ENCODE data around the gene NR5A1. TPM values are rescaled to one million over a fixed set of nuclear protein-coding genes. Genes with fewer than 3 reads are reported as not detected.

Gene NR5A1
- total RNA-seq, 1 experiment from 2014 or later = 0.28 TPM

DNA sequence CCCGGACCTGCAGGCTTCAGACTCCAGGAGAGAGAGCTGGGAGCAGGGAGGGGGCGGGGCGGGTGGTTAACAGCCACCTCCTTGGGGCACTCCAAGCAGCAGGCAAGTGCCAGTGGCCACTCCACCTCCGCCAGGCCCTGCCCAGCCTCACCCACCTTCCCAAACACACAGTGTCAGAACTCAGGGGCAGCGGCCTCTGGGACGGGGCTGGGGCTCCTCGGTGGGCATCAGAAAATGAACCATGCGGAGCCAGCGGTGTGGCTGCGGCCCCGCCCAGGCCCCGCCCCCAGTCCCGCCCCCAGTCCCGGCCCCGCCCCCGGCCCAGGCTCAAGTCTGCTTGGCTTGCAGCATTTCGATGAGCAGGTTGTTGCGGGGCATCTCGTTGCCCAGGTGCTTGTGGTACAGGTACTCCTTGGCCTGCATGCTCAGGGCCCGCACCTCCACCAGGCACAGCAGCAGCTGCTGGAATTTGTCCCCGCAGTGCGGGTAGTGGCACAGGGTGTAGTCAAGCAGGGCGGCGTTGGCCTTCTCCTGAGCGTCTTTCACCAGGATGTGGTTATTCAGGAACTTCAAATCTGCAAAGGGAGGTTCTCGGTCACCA is 24.7 kb downstream of the NR5A1 start:
- DNase-seq (ENCODE audit: low spot score) = peak; percentile 82

DNA sequence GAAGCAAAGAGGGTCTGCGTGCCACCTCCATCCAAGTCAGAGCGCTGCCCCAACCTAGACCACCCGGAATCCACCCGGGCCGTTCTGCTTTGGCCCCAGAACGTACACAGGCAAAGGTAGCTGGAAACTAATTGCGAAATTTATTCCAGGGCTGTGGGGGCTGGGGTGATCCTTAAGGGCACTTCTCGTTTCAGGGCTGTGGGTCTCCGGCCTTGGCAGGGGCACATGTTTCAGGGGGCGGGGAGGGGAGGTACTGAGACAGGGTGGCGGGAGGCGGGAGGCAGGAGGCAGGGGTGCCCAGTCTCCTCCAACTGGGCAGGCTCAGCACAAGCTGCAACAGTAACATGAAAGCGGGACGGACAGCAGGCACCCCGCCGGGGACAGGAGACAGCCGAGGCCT is 26.1 kb downstream of the NR5A1 start:
- no peak for DNase-seq (ENCODE audit: low spot score)

DNA sequence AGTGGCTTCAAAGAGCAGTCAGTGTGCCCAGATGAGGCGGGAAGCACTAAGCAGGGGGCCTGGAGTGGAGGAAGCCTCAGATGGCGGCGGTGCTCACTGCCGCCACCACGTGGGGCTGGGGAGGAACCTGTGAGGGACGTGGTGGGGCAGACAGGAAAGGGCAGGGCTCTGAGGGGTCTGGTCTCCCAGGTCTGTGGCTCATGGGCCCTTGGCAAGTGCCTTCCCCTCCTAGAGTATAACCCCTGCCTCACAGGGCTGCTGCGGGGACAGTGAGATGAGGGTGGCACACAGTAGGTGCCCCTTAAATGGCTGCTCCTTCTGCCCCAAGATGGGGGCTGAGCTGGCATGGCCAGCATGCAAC is 26.6 kb downstream of the NR5A1 start:
- peak; percentile 33 for DNase-seq (ENCODE audit: low spot score)

DNA sequence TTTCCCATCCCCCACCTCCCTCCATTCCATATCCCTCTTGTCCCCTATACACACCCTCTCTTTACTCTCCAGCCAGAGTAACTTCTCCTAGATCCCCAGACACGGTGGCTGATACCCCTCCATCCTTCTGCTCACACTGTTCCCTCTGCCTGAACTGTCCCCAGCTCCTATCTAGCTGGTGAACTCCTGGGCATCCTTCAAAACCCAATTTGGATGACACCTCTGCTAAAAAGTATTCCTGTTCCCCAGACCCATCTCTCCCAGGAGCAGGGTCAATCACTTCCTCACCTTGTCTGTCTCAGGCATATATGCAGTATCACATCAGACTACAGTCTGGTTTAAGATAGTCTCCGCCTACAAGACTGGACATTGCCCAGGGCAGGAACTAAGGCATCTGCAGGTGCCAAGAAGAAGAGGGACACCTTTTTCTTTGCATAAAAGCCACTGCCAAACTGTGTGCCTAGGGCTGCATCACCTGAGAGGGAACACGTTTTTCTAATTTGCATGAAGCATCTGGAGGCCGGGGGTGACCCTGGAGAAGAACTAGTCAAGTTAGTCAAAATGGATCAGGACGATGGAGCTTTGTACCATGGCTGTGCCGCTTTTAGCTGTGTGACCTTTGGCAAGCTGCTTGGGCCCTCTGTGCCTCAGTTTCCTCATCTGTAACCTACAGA is 27.1 kb downstream of the NR5A1 start:
- no peak for DNase-seq (ENCODE audit: low spot score)

DNA sequence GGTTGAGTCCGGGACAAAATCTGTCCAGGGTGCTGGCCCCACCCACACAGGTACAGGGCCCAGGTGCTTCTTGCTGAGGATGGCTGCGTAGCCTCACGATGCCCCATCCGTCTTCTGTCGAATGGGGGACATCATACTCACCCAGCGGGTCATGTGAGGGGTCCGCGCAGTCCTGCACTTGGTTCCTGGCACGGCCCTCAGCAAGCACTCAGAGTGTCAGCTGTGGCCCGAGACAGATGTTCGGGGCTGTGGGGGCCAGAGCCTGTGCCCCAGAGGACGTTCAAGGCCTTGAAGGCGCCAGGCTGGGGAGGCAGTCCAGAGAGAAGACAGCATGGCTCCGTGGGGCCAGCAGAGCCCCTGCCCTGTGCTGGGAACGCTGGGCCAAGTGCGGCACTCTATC is 27.8 kb downstream of the NR5A1 start:
- no peak for DNase-seq (ENCODE audit: low spot score)

DNA sequence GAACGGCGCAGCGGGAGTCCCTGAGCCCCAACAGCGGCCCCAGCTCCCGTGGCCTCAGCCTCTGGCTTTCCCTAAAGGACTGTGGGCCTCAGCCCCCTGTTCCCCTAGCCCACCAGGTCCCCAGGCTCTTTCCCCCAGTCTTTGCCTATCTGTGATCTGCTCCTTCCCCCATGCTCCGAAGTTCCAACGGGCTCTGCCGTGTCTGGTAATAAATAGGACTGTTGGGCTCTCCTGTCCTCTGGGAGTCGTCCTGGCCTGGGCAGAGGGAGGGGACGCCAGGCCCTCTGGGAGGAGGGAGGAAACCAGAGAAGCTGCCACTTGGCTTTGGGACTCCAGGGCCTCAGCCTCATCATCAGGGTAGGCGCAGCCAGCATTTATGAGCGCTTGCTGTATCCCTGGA is 28.8 kb downstream of the NR5A1 start:
- no peak for DNase-seq (ENCODE audit: low spot score)

DNA sequence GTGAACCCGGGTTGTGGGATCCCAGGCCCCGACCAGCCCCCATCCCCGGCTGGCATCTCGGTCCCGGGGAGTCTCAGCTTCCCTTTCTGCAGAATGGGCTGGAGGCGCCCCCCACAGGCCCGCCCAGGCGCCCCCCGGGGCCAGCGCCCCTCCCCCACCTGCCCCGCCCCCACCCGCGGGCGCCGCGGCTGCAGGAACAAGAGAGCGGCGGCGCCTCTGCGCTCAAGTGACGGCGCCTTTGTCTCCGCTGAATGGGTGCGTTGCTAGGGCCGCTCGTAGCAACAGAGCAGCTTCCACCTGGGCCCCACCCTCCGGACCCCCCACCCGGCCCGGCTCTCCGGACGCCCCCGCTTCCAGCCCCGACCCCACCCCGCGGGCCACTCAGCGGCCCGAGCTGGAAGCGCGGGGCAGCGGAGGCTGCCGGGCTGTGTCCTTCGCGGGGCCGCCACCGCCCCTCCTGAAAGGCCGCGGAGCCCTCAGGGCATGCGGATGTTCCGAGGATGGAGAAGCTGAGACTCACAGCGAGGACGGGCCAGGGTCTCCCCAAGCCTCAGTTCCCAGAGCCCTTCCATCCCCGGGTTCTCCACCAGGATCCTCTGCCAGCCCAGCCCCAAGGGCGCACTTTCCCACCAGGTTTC is 29.4 kb downstream of the NR5A1 start:
- DNase-seq (ENCODE audit: low spot score) = no peak

DNA sequence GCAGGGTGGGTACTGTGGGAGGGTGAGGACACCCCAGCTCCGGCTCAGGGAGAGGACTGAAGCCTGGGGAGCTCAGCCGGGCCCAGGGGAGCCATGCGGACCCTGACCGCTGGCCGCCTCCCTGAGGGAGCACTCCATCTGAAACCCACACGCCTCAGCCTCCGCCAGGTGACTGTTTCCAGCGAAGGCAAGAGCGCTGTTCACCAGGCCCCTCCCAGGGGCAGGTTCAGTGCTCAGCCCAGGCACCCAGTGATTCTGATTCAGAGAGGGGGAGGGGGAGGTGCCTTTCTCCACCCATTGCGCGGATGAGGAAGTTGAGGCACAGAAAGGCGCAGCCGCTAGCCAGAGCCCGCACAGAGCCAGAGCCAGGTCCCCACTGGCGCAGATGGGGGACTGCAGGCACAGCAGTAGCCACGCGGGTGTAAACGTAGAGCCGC is 30.0 kb downstream of the NR5A1 start:
- no peak for DNase-seq (ENCODE audit: low spot score)

DNA sequence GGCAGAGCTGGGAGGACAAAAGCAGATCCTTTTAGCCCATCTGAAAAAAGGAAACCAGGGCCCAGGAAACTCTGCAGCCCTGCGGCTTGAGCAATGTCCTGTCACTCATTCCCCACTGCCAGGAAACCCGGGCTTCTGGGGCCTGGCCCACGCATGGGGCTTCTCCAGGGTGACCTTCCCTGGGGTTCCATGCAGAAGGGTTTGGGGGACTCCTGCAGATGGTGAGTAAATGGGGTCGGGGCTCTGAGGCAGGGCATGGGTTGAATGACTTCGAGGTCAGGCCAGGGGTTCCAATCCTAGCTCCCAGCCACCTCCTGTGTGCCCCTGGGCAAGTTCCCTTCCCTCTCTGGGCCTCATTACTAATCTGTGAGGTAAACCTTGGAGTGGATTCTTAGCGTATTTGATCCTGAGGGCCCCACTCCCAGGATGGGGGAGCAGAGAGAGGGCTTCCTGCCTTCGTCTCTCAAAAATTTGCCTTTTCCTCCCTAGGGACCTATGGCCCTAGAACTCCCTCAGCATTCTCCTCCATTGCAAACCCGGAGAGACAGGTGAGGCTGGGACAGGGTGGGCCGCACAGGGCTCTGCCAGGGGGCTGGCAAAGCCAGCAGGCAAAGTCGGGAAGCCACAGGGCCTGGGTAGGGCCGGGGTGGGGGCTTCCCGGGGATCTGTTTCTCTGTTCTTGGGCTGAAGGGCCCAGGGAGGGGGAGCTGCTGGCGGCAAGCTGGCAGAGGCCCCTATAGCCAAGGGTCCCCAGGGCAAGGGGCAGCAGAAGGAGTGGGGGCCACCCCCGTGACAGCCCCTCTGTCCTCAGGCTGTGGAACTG is 31.1 kb downstream of the NR5A1 start:
- DNase-seq (ENCODE audit: low spot score) = no peak

DNA sequence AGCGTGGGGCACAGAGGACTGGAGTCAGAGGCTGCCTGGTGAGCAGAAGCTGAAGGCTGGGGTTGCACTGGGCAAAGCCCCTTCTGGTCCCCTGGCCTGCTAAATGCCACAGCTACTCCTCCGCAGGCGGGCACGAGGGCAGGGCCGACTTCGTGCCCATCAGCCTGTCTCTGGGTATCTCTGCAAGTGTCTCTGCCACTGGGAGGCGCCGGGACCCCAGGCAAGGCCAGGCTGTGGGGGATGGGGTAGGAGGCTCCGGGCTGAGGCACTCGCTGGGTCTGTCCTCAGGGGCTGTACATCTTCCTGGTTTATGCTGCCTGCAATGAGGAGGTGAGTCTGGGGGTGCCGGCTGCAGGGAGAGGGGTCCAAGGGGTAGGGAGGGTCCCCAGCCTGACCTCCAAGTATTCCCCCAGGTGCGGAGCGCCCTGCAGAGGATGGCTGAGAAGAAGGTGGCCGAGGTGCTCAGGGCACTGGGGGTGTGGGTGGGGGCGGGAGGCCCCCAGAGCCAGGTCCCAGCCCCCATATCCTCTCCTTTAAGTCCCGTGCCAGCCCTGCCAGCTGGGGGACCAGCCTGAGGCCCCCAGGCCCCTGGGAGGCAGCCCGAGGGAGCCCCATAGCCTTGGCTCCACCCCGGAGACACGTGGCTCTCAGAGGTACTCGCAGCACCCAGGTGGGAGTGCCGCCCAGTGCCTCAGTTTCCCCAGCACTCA is 31.9 kb downstream of the NR5A1 start:
- DNase-seq (ENCODE audit: low spot score) = no peak

DNA sequence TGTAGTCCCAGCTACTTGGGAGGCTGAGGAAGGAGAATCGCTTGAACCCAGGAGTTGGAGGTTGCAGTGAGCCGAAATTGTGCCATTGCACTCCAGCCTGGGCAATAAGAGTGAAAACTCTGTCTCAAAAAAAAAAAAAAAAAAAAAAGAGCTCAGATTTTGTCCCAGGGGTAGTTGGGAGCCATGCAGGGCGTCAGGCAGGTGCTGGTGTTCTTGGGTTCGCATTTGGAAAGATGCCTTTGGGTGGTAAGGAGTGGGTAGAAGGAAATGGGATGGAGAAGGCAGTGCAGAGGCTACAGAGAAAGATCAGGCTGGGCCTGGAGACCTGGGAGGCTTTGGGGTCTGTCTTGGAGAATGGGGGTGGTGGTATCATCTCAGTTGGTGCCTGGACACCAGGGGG is 33.0 kb downstream of the NR5A1 start:
- no peak for DNase-seq (ENCODE audit: low spot score)

DNA sequence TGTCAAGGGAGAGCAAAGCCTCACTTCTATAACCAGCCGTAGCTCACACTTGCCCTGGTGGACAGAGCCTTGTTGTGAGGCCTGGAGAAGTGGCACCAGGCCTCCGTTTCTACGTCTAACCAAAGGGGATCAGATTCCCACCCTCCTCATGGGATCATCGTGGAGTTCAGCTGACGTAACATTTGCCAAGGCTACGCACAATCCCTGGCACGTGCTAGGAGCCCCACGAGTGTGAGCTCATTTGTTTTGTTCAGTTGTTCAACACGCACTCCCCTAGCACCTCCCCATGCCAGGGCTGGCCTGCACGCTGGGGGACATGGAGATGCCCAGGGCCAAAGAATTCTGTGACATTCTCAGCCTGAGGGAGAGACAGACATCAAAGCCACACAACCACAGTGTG is 33.9 kb downstream of the NR5A1 start:
- DNase-seq (ENCODE audit: low spot score) = no peak

DNA sequence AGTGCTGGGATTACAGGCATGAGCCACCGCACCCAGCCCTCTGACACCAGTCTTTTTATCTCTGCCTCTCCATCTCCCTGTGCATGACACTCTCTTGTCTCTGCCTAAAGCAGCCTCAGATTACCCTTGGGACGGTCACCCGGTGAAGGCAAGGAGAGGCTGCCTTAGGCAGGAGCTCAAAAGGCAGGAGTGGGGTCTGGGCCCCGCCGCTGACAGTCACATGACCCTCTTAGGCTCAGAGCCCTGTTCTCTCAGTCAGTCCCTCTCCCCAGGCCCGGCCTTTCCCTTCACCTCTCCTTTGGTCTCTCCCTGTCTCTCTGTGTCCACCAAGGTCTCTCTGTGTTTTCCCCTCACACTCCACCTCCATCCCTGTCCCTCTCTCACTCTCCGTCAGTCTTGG is 34.4 kb downstream of the NR5A1 start:
- DNase-seq (ENCODE audit: low spot score) = no peak

DNA sequence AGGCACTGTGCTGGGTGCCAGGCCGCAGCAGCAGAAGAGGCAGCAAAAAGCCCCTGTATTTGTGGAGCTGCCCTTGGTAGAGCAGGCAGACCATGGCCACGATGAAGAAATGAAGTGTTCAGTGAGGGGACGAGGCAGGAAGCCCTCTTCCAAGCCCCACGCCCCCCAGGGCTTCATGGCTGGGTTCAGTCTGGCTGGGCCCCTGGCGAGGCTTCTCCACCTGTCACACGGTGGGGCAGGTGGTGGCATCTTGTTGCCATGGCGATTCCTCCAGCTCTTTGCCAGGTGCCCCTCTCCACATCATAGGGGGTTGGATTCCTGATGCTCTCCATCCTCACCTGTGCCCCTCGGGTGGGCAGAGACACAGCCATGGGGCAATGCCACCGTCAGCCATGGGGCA is 35.4 kb downstream of the NR5A1 start:
- no peak for DNase-seq (ENCODE audit: low spot score)

DNA sequence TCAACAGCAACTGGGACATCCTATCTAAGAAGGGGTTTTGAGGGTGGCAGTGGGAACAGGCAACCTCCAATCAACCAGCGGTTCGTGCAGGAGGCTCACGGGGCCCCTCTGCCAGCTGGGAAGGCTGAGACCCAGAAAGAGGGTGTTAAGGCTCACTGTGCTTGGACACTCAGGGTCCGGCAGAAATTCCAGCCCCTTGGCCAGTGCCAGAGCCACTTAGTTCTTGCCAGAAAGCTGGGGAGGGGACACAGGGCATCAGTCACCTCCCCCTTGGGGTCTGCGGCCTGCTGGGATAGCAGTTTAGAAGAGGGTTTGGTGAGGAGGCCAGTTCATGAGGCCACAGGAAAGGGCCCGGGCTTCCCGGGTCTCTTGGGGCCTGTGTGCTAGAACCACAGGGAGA is 36.5 kb downstream of the NR5A1 start:
- no peak for DNase-seq (ENCODE audit: low spot score)

DNA sequence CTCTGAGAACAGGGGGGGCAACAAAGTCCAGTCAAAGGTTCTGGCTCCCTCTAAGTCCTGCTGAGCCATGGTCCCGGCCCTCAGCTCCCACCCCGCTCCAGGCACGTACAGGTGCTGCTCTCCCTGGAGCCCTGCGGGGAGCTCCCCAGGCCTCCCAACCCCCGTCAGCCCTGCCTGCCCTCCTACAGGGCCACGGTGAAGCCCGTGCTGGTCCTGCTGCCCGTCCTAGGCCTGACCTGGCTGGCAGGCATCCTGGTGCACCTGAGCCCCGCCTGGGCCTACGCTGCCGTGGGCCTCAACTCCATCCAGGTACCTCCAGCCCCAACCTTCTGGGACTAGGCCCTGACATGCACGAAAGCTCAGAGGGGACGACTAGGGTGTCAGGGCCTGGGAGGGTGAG is 36.9 kb downstream of the NR5A1 start:
- DNase-seq (ENCODE audit: low spot score) = no peak

DNA sequence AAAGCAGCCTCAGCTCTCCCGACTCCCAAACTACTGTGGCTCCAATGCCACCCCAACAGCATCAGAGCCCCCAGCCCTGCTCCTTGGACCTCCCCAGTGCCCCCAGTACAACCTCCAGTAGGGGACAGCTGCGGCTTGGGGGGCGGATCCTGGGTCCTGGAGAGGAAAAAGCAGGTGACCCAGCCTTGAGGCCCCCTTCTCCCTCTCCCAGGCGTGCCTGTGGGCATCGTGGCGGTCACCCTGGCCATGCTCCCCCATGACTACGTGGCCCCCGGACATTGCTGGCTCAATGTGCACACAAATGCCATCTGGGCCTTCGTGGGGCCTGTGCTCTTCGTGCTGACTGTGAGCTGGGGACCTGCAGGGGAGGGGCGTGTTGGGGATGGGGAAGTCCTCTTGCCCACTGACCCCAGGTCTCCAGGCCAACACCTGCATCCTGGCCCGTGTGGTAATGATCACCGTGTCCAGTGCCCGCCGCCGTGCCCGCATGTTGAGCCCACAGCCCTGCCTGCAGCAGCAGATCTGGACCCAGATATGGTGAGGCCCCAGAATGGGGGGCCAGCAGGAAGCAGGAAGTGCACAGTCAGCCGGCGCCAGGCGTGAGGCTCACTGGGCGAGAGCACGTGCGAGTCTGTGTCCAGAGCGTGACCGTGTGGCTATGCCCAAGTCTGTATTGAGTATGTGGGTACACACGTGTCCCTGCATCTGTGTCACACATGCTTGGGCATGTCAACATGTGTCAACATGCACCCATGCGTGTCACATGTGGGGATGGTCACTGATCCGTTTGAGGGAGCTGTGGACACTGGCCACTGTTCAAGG is 38.0 kb downstream of the NR5A1 start:
- no peak for DNase-seq (ENCODE audit: low spot score)

DNA sequence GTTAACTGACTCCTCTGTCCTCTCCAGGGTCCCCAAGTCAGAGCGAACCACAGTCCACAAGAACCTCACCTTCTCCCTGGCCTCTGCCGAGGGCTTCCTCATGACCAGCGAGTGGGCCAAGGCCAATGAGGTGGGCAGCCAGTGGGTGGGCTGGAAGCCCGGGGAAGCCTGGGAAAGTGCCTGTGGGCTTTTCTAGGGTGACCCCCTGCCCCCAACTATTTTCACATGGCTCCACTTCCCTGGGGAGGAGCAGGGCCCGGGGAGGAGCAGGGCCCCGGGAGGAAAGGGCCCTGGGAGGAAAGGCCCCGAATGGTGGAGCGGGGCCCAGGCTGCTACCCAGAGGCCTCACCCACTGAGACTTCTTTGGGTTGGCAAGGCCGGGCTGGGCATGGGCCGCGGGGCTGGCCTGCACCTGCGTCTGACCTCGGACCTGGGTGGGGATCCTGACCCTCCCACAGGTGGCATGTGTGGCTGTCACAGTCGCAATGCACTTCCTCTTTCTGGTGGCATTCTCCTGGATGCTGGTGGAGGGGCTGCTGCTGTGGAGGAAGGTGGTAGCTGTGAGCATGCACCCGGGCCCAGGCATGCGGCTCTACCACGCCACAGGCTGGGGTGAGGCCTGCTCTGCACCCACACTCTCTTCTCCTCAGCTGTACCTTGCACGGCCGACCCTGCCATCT is 39.0 kb downstream of the NR5A1 start:
- DNase-seq (ENCODE audit: low spot score) = peak; percentile 39

DNA sequence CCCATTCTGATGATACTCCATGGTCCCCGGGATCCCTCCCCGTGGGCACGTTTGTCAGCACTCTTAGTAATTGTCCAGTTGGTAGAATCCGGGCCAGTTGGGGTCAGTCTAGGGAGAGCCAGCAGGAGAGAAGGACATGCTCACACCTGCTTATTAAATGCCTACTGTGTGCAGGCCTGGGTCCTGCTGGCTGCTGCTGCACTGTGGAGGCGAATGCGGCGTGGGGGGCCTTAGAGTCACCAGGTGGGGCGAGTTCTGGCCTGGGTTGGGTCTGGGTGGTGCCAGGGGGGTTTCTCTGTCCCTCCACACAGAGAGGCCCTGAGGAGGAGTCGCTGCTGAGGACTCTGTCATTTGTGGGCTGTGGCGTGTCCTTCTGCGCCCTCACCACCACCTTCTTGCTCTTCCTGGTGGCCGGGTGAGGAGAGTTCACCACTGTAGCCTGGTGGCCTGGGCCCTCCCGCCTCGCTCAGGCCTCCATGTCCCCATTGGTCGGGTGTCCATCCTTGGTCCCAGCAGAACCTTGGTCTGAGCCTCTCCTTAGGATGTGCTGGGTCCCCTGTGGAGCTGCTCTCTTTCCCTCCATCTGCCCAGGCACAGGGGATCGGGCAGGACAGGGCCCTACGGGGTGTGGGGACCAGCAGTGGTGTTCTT is 39.7 kb downstream of the NR5A1 start:
- DNase-seq (ENCODE audit: low spot score) = no peak

DNA sequence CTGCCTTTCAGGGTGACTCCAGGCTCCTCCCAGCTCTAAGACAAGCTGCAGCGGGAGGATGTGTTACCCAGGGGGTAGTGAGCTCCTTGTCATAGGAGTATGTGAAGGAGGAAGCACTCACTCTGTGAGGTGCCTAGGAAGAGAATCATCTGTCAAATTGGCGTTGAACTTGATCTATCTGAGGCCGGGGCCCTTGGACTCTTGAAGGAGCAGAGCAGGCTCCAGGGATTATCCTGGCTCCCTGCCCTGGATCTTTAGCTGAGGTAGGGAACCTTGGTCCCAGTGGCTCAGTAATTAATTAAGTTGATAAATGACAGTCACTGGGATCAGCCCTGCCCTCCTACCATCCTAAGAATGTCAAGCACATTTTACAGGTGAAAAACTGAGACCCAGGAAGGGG is 41.5 kb downstream of the NR5A1 start:
- DNase-seq (ENCODE audit: low spot score) = no peak

Data from HT-29 (cell line).